Measurements from ENCODE around the gene CPSF7. TPM values are rescaled to one million over a fixed set of nuclear protein-coding genes. Genes with fewer than 3 reads are reported as not detected.

CPSF7 gene
- total RNA-seq, 4 donors from 2014 or later = 58.8 to 95.1 (median 72.8) TPM

GRCh38 chr11:61425367-61426131 is 4.2 kb downstream of the CPSF7 start:
- TF ChIP-seq CTCF (IDR thresholded peaks at IDR 0.05) = no peak
- WGBS, 2 donors = 93 to 94% methylated on average over 1 of the region's 1 CpG
- Histone ChIP-seq H3K36me3 (peaks cover 18 to 58% of the 10 kb centered on the region in 2 donors), H3K4me3 (replicated peaks in 1 of 3) (no peak overlapping the region), H3K27ac (no peak overlapping the region), H3K4me1 (peaks cover 0 to 12% of the 10 kb centered on the region in 2 donors), H3K9me3 (no peaks in the 10 kb centered on the region), H3K27me3 (no peaks in the 10 kb centered on the region)
- intact Hi-C loops (cut with DNase I) = no loop called here
- DNase-seq = no peak

- intact Hi-C loops (cut with DNase I) = no loop called here
- peaks cover 48 to 78% of the 10 kb centered on the region in 2 donors for H3K36me3 ChIP-seq
- WGBS, 2 donors = 92 to 93% methylated on average over 3 of the region's 3 CpGs
- TF ChIP-seq POLR2A (IDR thresholded peaks at IDR 0.05) (no peak), CTCF (IDR thresholded peaks at IDR 0.05) (no peak)
- no peaks in the 10 kb centered on the region for H3K27me3 ChIP-seq
- H3K4me3 ChIP-seq (replicated peaks in 1 of 3) = no peak overlapping the region
- H3K4me1 ChIP-seq = no peaks in the 10 kb centered on the region
- DNase-seq = no peak
- no peak overlapping the region for H3K27ac ChIP-seq
- H3K9me3 ChIP-seq = no peaks in the 10 kb centered on the region
These were observed 7.5 kb downstream of the CPSF7 start for GRCh38 chr11:61422226-61422625.

GRCh38 chr11:61418136-61418535 is 11.6 kb downstream of the CPSF7 start:
- no peaks in the 10 kb centered on the region for H3K27me3 ChIP-seq
- H3K4me3 ChIP-seq (replicated peaks in 1 of 3) = no peak overlapping the region
- DNase-seq = no peak
- H3K36me3 ChIP-seq = peaks cover 70 to 85% of the 10 kb centered on the region in 2 donors
- TF ChIP-seq CTCF (IDR thresholded peaks at IDR 0.05) = no peak
- H3K27ac ChIP-seq = no peak overlapping the region
- H3K9me3 ChIP-seq = no peaks in the 10 kb centered on the region
- intact Hi-C loops (cut with DNase I) = no loop called here
- H3K4me1 ChIP-seq = no peaks in the 10 kb centered on the region

- Histone ChIP-seq H3K27me3 (no peaks in the 10 kb centered on the region), H3K9me3 (no peaks in the 10 kb centered on the region), H3K36me3 (peaks cover 75 to 90% of the 10 kb centered on the region in 2 donors), H3K4me3 (replicated peaks in 1 of 3) (no peak overlapping the region), H3K4me1 (no peaks in the 10 kb centered on the region), H3K27ac (no peak overlapping the region)
- no peak for TF ChIP-seq CTCF (IDR thresholded peaks at IDR 0.05)
- DNase-seq = no peak
- intact Hi-C loops (cut with DNase I) = no loop called here
- WGBS, 2 donors = 77 to 79% methylated on average over 2 of the region's 2 CpGs
These were observed 12.1 kb downstream of the CPSF7 start for GRCh38 chr11:61417670-61418069.

- H3K9me3 ChIP-seq = no peaks in the 10 kb centered on the region
- no peaks in the 10 kb centered on the region for H3K4me1 ChIP-seq
- H3K27ac ChIP-seq = no peak overlapping the region
- no peaks in the 10 kb centered on the region for H3K27me3 ChIP-seq
- intact Hi-C loops (cut with DNase I) = no loop called here
- 90 to 93% methylated on average over 3 of the region's 3 CpGs for WGBS, 2 donors
- no peak overlapping the region for H3K4me3 ChIP-seq (replicated peaks in 1 of 3)
- TF ChIP-seq CTCF (IDR thresholded peaks at IDR 0.05) (no peak), POLR2A (IDR thresholded peaks at IDR 0.05) (no peak)
- DNase-seq = no peak
- peaks cover 81 to 97% of the 10 kb centered on the region in 2 donors for H3K36me3 ChIP-seq
These were observed 12.8 kb downstream of the CPSF7 start for GRCh38 chr11:61416941-61417340.

Measured in thyroid gland (tissue), 4 donors.